HUES48 (cell line): ENCODE data around the gene SLAIN1.

Experiments used
- H3K27ac ChIP-seq: one replicate; pipeline ENCODE4 v1.7.0; 2013; ENCODE audit warnings: low read depth, low read length, inconsistent platforms
- H3K27me3 ChIP-seq: 2 replicates; pipeline ENCODE4 v1.6.1; 2013; ENCODE audit warnings: mild to moderate bottlenecking, low read length; ENCODE audit not compliant: control insufficient read depth, insufficient read depth
- H3K36me3 ChIP-seq: 2 replicates; pipeline ENCODE4 v1.6.1; 2013; ENCODE audit warnings: low read length; ENCODE audit not compliant: control insufficient read depth, insufficient read depth
- H3K4me1 ChIP-seq: 2 replicates; pipeline ENCODE4 v1.6.1; 2013; ENCODE audit warnings: mild to moderate bottlenecking, low read length; ENCODE audit not compliant: control insufficient read depth, insufficient read depth
- H3K4me3 ChIP-seq: 2 replicates; pipeline ENCODE4 v1.5.1; 2013; ENCODE audit warnings: mild to moderate bottlenecking, low read depth, low read length
- H3K9ac ChIP-seq: 2 replicates; pipeline ENCODE4 v1.6.1; 2013; ENCODE audit warnings: mild to moderate bottlenecking, low read depth, low read length, moderate library complexity
- H3K9me3 ChIP-seq: 2 replicates; pipeline ENCODE4 v1.6.1; 2013; ENCODE audit warnings: low read length; ENCODE audit not compliant: control insufficient read depth, insufficient read depth

Gene SLAIN1

DNA sequence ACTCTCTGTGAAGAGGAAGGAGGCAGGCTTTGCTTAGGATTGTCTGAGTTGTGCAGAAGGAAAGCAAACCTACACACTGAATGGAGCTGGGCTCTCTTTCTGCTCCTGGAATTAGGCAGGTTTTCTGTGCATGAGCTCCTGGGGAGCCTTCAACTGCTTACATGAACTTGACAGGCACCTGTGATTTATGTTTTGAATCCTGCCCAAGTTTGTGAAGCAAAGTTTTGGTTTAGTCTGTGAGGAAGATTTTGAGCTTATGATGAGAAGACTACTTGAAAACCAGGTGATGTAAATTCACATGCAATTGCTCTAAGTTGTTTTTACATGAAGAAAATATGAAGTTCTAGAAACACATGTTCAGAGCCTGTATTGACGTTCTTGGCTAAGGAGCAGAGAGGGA lies 109.0 kb downstream of the SLAIN1 start:
- Histone ChIP-seq H3K9ac (no peak overlapping the region), H3K27ac (no peak overlapping the region), H3K36me3 (no peaks in the 10 kb centered on the region)

DNA sequence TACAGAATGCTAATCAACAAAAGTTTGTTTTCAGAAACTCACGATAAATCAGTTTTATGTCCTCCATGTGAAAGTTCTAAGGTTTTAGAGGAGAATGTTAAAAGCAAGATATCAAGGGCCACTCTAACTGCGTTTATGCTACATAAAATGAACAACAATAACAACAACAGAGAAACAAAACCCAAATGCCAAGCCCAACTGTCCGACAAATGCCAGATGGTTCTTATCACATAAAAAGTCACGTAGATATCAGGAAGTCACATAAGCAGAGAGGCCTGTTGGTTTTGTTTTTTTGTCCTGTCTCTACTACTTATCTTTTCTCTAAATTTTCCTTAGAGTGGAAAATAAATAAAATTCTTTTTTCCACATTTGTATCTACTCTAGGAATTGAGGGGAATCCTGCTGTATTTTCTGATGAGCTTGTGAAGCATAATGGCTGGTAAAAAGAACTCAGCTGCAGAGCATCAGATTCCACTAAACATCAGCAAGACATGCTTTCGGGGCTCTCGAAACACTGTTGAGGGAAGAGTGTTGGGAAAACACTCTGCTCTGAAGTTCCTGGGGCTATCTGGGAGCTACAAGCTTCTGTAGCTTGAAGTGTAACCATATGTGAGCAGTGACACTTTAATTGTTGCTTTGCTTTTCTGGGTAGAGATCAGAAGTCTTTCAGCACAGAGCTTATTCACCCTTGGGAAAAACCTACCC lies 110.1 kb downstream of the SLAIN1 start:
- Histone ChIP-seq H3K9me3 (no peaks in the 10 kb centered on the region), H3K27me3 (no peaks in the 10 kb centered on the region), H3K4me3 (no peak overlapping the region), H3K36me3 (no peaks in the 10 kb centered on the region), H3K9ac (no peak overlapping the region), H3K4me1 (no peaks in the 10 kb centered on the region), H3K27ac (no peak overlapping the region)

More for the DNA sequence above, 109.0 kb downstream of the SLAIN1 start:
- Histone ChIP-seq H3K9me3 (no peaks in the 10 kb centered on the region), H3K4me1 (no peaks in the 10 kb centered on the region), H3K4me3 (no peak overlapping the region), H3K27me3 (no peaks in the 10 kb centered on the region)

- Histone ChIP-seq H3K4me3 (no peak overlapping the region), H3K9me3 (no peaks in the 10 kb centered on the region), H3K27me3 (no peaks in the 10 kb centered on the region), H3K36me3 (no peaks in the 10 kb centered on the region), H3K27ac (no peak overlapping the region), H3K4me1 (no peaks in the 10 kb centered on the region), H3K9ac (no peak overlapping the region)
Observed at GRCh38 chr13:77810430-77810829, 112.9 kb downstream of the SLAIN1 start.

DNA sequence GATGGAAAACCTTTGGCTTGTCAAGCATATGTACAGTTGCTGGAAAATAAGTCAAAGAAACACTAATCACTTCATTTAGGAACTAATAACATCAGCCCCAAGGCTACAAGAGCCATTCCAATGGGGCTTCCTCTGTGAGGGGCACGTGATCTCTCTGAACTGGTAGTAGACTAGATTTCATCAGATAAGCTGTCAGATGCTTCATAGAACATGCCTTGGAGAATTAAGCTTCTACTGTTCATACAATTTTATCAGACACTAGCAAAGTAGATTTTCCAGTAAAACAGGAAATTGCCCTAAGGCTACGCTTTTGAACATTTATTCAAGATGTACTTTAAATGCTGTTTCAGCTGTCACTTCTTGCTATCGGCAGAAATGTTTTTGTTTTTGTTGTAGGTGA lies 113.4 kb downstream of the SLAIN1 start:
- Histone ChIP-seq H3K4me1 (no peaks in the 10 kb centered on the region), H3K27ac (no peak overlapping the region), H3K36me3 (no peaks in the 10 kb centered on the region), H3K4me3 (no peak overlapping the region), H3K9me3 (no peaks in the 10 kb centered on the region), H3K9ac (no peak overlapping the region), H3K27me3 (no peaks in the 10 kb centered on the region)

DNA sequence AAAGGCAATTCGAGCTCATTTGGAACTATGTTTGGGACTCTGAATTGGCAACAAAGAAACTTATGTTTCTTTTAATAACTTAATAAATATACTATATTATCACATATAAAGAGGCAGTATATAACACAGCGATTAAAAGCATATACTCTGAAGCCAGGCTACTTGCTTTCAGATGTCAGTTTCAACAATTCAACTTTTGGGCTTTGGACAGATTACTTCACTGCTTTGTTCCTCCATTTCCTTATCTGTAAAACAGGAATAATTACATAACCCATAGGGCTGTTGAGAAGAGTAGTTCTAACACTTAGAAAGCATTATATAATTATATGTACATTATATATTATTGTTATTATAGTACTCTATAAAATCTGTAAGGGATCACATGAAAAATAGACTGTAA lies 113.9 kb downstream of the SLAIN1 start:
- H3K9ac ChIP-seq: no peak overlapping the region
- no peaks in the 10 kb centered on the region for H3K9me3 ChIP-seq
- H3K27ac ChIP-seq: no peak overlapping the region
- H3K4me3 ChIP-seq: no peak overlapping the region
- H3K27me3 ChIP-seq: no peaks in the 10 kb centered on the region
- H3K4me1 ChIP-seq: no peaks in the 10 kb centered on the region
- H3K36me3 ChIP-seq: no peaks in the 10 kb centered on the region

GRCh38 chr13:77811981-77812380 lies 114.5 kb downstream of the SLAIN1 start:
- Histone ChIP-seq H3K4me1 (no peaks in the 10 kb centered on the region), H3K27me3 (no peaks in the 10 kb centered on the region), H3K9me3 (no peaks in the 10 kb centered on the region), H3K36me3 (no peaks in the 10 kb centered on the region), H3K9ac (no peak overlapping the region), H3K27ac (no peak overlapping the region), H3K4me3 (no peak overlapping the region)
